NCI-H69 (cell line): ENCODE data around the gene COL8A2.

Experiments
- DNase-seq: peaks from one replicate; lab custom pipeline; 2025; lab: John Stamatoyannopoulos, UW

The COL8A2 gene

DNA sequence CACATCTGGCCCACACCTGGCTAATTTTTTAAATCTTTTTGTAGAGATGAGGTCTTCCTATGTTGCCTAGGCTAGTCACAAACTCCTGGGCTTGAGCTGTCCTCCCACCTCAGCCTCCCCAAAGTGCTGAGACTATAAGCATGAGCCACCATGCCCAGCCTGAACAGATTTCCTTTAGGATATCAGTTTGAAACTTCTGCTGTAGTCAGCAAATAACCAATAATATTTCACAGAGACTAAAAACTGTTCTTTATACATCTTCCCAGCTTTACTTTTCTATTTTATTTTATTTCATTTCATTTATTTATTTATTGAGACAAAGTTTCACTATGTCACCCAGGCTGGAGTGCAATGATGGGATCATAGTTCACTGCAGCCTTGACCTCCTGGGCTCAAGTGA lies 71.0 kb downstream of the COL8A2 start:
- DNase-seq: no peak

DNA sequence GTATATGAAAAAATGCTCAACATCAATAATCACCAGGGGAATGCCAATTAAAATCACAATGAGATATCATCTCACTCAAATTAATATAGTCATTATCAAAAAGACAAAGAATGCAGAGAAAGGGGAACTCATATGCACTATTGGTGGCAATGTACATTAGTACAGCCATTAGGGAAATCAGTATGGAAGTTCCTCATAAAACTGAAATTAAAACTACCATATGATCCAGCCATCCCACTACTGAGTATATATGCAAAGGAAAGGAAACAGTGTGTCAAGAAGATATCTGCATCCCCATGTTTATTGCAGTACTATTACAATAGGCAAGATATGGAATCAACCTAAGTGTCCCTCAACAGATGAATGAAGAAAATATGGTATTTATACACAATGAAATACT lies 73.2 kb downstream of the COL8A2 start:
- no peak for DNase-seq
